HepG2 (cell line): ENCODE results near the gene TUBA4B. TPM values are rescaled to one million over a fixed set of nuclear protein-coding genes. Genes with fewer than 3 reads are reported as not detected.
A peak's percentile ranks its signal among the peaks of the same experiment; 100 is the strongest.

ENCODE experiments used
- CBX2 ChIP-seq, 2 experiments: fragments of 200-600 bp in 1 of 2; sonication (generic); formaldehyde crosslinking in 1 of 2; IDR thresholded peaks; 2 replicates each; pipeline versions ENCODE4 v1.7.0 to v1.8.1; 2018 to 2022; ENCODE audit warnings: low read depth in 2 of 2, low read length in 1 of 2, mild to moderate bottlenecking in 1 of 2, missing genetic modification reagents in 1 of 2
- DPF2 ChIP-seq: sonication (generic); formaldehyde crosslinking; IDR thresholded peaks from 2 replicates; pipeline ENCODE4 v1.4.0; 2020; ENCODE audit warnings: mild to moderate bottlenecking, low read depth, missing genetic modification reagents, borderline replicate concordance
- ESRRA ChIP-seq: sonication (generic); formaldehyde crosslinking; IDR thresholded peaks from 2 replicates; pipeline ENCODE4 v1.5.1; 2020; ENCODE audit warnings: mild to moderate bottlenecking, low read depth, missing genetic modification reagents
- GABPA ChIP-seq, 2 experiments: IDR thresholded peaks; 2 replicates each; pipeline ENCODE4 v1.6.1; 2011 to 2016; ENCODE audit warnings: low read depth in 2 of 2, low read length in 1 of 2, missing biosample characterization in 1 of 2, missing genetic modification characterization in 1 of 2
- HHEX ChIP-seq: IDR thresholded peaks from 2 replicates; pipeline ENCODE4 v1.6.1; 2016; ENCODE audit warnings: control low read depth
- IRX3 ChIP-seq: sonication (generic); formaldehyde crosslinking; IDR thresholded peaks from 2 replicates; pipeline ENCODE4 v1.8.1; 2023; ENCODE audit warnings: mild to moderate bottlenecking, low read depth, missing genetic modification reagents, borderline replicate concordance
- ISX ChIP-seq: sonication (generic); formaldehyde crosslinking; conservative IDR thresholded peaks from 2 replicates; pipeline ENCODE4 v1.5.0; 2020; ENCODE audit warnings: missing genetic modification reagents
- MTA3 ChIP-seq: sonication (generic); formaldehyde crosslinking; IDR thresholded peaks from 2 replicates; pipeline ENCODE4 v1.4.0; 2020; ENCODE audit warnings: missing genetic modification reagents
- RNF2 ChIP-seq: fragments of 450-650 bp; conservative IDR thresholded peaks from 2 replicates; pipeline ENCODE4 v1.6.1; 2016; ENCODE audit warnings: low read depth
- RORA ChIP-seq: sonication (generic); formaldehyde crosslinking; IDR thresholded peaks from 2 replicates; pipeline ENCODE4 v1.5.0; 2020; ENCODE audit warnings: mild to moderate bottlenecking, missing genetic modification reagents, moderate library complexity
- STAT5B ChIP-seq: sonication (generic); formaldehyde crosslinking; IDR thresholded peaks from 2 replicates; pipeline ENCODE4 v1.4.0; 2020; ENCODE audit warnings: missing genetic modification reagents
- TOPORS ChIP-seq: sonication (generic); formaldehyde crosslinking; IDR thresholded peaks from 2 replicates; pipeline ENCODE4 v1.8.0; 2023; ENCODE audit warnings: mild to moderate bottlenecking, missing genetic modification reagents
- ZFP1 ChIP-seq: IDR thresholded peaks from 2 replicates; pipeline ENCODE4 v1.6.1; 2016
- ZFP41 ChIP-seq: sonication (generic); formaldehyde crosslinking; IDR thresholded peaks from 2 replicates; pipeline ENCODE4 v1.4.0; 2020; ENCODE audit warnings: mild to moderate bottlenecking, missing genetic modification reagents, borderline replicate concordance
- ZFP82 ChIP-seq: sonication (generic); formaldehyde crosslinking; IDR thresholded peaks from 2 replicates; pipeline ENCODE4 v1.5.1; 2020; ENCODE audit warnings: mild to moderate bottlenecking, missing genetic modification reagents, borderline replicate concordance
- ZFY ChIP-seq: sonication (generic); formaldehyde crosslinking; IDR thresholded peaks from 2 replicates; pipeline ENCODE4 v1.4.0; 2020; ENCODE audit warnings: missing genetic modification reagents
- ZKSCAN8 ChIP-seq: IDR thresholded peaks from 2 replicates; pipeline ENCODE4 v1.6.1; 2016; ENCODE audit warnings: borderline replicate concordance, missing genetic modification reagents, missing compliant biosample characterization
- ZNF205 ChIP-seq: IDR thresholded peaks from 2 replicates; pipeline ENCODE4 v1.6.1; 2018; ENCODE audit warnings: missing biosample characterization, missing genetic modification reagents
- ZNF383 ChIP-seq: sonication (generic); formaldehyde crosslinking; IDR thresholded peaks from 2 replicates; pipeline ENCODE4 v1.4.0; 2020; ENCODE audit warnings: missing genetic modification reagents, mild to moderate bottlenecking, borderline replicate concordance
- ZNF660 ChIP-seq: sonication (generic); formaldehyde crosslinking; IDR thresholded peaks from 2 replicates; pipeline ENCODE4 v1.5.1; 2020; ENCODE audit warnings: mild to moderate bottlenecking, low read depth, missing genetic modification reagents, borderline replicate concordance
- ZNF75D ChIP-seq: sonication (generic); formaldehyde crosslinking; IDR thresholded peaks from 2 replicates; pipeline ENCODE4 v1.8.1; 2023; ENCODE audit warnings: missing genetic modification reagents, mild to moderate bottlenecking, borderline replicate concordance
- ZNF776 ChIP-seq: sonication (generic); formaldehyde crosslinking; IDR thresholded peaks from 2 replicates; pipeline ENCODE4 v1.4.0; 2020; ENCODE audit warnings: mild to moderate bottlenecking, missing genetic modification reagents
- polyA plus RNA-seq, 8 experiments: library from polyadenylated mRNA; depleted of rRNA in 3 of 8; stranded (reverse) in 7 of 8; unstranded in 1 of 8; fragments of >200 nt; fragmentation: Illumina TruSeq in 4 of 8; extraction: Trizol in 4 of 8; gene quantifications; 2 replicates each; pipeline versions ENCODE4 v1.2.1 to v1.2.3, GENCODE V29; 2011 to 2016; ENCODE audit warnings: low read depth in 4 of 8, missing spikeins in 1 of 8, mixed read lengths in 1 of 8; ENCODE audit not compliant: insufficient read depth in 1 of 8
- total RNA-seq, 5 experiments: library from RNA; depleted of rRNA; stranded (reverse); fragments of >200 nt; fragmentation: Illumina TruSeq; extraction: Trizol; gene quantifications; 2 replicates each; pipeline ENCODE4 v1.2.3, GENCODE V29; 2016; ENCODE audit warnings: low read depth in 1 of 5
- TF ChIP-seq, protein P1 (sequence below): sonication (generic); formaldehyde crosslinking; IDR thresholded peaks from 2 replicates; pipeline ENCODE4 v1.5.0; 2020; ENCODE audit warnings: missing genetic modification reagents
- TF ChIP-seq, protein P2 (sequence below): sonication (generic); formaldehyde crosslinking; IDR thresholded peaks from 2 replicates; pipeline ENCODE4 v1.4.0; 2020; ENCODE audit warnings: missing genetic modification reagents, borderline replicate concordance
- TF ChIP-seq, protein P3 (sequence below): IDR thresholded peaks from 2 replicates; pipeline ENCODE4 v1.6.1; 2016; ENCODE audit warnings: low read depth, borderline replicate concordance
- TF ChIP-seq, protein P4 (sequence below): sonication (generic); formaldehyde crosslinking; IDR thresholded peaks from 2 replicates; pipeline ENCODE4 v1.8.1; 2023; ENCODE audit warnings: mild to moderate bottlenecking, missing genetic modification reagents

TUBA4B gene
- total and polyA plus RNA-seq, 2 of the 13 experiments (the other 11 are each of a cell fraction or from before 2014, with no cell fraction given), result 0.18 to 0.22 TPM

DNA sequence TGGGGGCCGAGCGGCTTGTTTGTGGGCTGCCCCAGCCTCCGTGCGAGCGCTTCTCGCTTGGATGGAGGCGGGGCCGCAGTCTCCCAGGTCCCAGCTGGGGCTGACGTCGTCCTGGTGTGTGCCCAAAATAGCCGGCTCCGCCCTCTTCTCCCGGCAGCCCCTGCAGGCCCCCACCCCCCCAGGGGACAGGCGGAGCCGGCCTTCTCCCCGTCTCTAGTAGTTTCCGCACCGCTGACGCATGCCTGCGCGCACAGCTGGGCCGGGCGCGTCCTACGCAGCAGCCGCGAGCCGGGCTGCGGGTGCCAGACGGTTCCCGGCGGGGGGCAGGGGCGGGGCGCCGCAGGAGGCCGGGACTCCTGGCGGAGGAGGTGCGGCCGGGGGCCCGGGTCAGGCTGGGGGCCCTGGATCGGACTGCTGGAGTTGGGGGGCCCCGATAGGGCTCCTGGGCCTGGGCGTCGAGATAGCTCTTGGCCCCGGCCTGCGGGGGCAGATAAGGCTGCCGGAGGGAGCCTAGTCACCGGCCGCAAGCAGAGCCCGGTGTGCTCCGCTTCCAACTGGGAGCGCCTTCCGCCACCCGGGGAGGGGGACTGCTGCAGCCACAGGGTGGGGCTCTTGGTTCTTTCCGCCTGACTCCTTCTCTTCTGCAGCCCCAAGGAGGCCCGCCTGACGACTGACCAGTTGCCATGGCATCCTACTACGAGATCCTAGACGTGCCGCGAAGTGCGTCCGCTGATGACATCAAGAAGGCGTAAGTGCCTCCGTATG is 26.3 kb downstream of the TUBA4B start, which contains the start of gene DNAJB2 (continued):
- TF ChIP-seq, protein P1, sequence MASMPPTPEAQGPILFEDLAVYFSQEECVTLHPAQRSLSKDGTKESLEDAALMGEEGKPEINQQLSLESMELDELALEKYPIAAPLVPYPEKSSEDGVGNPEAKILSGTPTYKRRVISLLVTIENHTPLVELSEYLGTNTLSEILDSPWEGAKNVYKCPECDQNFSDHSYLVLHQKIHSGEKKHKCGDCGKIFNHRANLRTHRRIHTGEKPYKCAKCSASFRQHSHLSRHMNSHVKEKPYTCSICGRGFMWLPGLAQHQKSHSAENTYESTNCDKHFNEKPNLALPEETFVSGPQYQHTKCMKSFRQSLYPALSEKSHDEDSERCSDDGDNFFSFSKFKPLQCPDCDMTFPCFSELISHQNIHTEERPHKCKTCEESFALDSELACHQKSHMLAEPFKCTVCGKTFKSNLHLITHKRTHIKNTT (CRISPR knock-in tag), result no peak
- peak; percentile 78; the same call in 1 of the 2 replicates for TF ChIP-seq ZNF776
- peak; percentile 95 for TF ChIP-seq ZFY (CRISPR knock-in tag)
- TF ChIP-seq, protein P2, sequence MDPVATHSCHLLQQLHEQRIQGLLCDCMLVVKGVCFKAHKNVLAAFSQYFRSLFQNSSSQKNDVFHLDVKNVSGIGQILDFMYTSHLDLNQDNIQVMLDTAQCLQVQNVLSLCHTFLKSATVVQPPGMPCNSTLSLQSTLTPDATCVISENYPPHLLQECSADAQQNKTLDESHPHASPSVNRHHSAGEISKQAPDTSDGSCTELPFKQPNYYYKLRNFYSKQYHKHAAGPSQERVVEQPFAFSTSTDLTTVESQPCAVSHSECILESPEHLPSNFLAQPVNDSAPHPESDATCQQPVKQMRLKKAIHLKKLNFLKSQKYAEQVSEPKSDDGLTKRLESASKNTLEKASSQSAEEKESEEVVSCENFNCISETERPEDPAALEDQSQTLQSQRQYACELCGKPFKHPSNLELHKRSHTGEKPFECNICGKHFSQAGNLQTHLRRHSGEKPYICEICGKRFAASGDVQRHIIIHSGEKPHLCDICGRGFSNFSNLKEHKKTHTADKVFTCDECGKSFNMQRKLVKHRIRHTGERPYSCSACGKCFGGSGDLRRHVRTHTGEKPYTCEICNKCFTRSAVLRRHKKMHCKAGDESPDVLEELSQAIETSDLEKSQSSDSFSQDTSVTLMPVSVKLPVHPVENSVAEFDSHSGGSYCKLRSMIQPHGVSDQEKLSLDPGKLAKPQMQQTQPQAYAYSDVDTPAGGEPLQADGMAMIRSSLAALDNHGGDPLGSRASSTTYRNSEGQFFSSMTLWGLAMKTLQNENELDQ (CRISPR knock-in tag), result no peak
- TF ChIP-seq ZFP41 (CRISPR knock-in tag), result no peak
- no peak for TF ChIP-seq CBX2 (IDR thresholded peaks at IDR 0.05; ENCODE audit: low read depth, low read length)
- TF ChIP-seq CBX2 (CRISPR knock-in tag; IDR thresholded peaks at IDR 0.05; ENCODE audit: low read depth), result no peak
- peak; percentile 83; the same call in 1 of the 2 replicates for TF ChIP-seq ZNF205 (CRISPR knock-in tag)
- no peak; the same call in 1 of the 2 replicates for TF ChIP-seq ZKSCAN8
- TF ChIP-seq ZNF660, result no peak; the same call in 1 of the 2 replicates
- TF ChIP-seq ZFP1 (CRISPR knock-in tag), result no peak
- no peak for TF ChIP-seq RORA (CRISPR knock-in tag)
- no peak for TF ChIP-seq HHEX
- TF ChIP-seq TOPORS, result peak; percentile 67; the same call in 1 of the 2 replicates
- TF ChIP-seq ISX, result no peak
- TF ChIP-seq, protein P3, sequence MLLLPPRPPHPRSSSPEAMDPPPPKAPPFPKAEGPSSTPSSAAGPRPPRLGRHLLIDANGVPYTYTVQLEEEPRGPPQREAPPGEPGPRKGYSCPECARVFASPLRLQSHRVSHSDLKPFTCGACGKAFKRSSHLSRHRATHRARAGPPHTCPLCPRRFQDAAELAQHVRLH (CRISPR knock-in tag), result 0 out of 2 replicates have a peak, but pooled peaks have one; percentile 64
- peak; percentile 68 for TF ChIP-seq RNF2
- TF ChIP-seq ZNF383, result no peak
- 0 out of 2 replicates have a peak, but pooled peaks have one; percentile 69 for TF ChIP-seq ESRRA (CRISPR knock-in tag)
- no peak for TF ChIP-seq IRX3 (CRISPR knock-in tag)
- TF ChIP-seq ZNF75D (CRISPR knock-in tag), result no peak
- TF ChIP-seq DPF2 (CRISPR knock-in tag), result no peak
- TF ChIP-seq STAT5B (CRISPR knock-in tag), result 0 out of 2 replicates have a peak, but pooled peaks have one; percentile 25
- TF ChIP-seq, protein P4, sequence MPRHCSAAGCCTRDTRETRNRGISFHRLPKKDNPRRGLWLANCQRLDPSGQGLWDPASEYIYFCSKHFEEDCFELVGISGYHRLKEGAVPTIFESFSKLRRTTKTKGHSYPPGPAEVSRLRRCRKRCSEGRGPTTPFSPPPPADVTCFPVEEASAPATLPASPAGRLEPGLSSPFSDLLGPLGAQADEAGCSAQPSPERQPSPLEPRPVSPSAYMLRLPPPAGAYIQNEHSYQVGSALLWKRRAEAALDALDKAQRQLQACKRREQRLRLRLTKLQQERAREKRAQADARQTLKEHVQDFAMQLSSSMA, result no peak
- TF ChIP-seq GABPA (IDR thresholded peaks at IDR 0.05; ENCODE audit: low read depth, low read length), result no peak
- TF ChIP-seq GABPA (CRISPR knock-in tag; IDR thresholded peaks at IDR 0.05; ENCODE audit: low read depth), result peak; percentile 56; the same call in 1 of the 2 replicates
- TF ChIP-seq ZFP82 (CRISPR knock-in tag), result no peak
- TF ChIP-seq MTA3, result no peak
